ENCODE measurements around the gene DIRAS2.

DNA sequence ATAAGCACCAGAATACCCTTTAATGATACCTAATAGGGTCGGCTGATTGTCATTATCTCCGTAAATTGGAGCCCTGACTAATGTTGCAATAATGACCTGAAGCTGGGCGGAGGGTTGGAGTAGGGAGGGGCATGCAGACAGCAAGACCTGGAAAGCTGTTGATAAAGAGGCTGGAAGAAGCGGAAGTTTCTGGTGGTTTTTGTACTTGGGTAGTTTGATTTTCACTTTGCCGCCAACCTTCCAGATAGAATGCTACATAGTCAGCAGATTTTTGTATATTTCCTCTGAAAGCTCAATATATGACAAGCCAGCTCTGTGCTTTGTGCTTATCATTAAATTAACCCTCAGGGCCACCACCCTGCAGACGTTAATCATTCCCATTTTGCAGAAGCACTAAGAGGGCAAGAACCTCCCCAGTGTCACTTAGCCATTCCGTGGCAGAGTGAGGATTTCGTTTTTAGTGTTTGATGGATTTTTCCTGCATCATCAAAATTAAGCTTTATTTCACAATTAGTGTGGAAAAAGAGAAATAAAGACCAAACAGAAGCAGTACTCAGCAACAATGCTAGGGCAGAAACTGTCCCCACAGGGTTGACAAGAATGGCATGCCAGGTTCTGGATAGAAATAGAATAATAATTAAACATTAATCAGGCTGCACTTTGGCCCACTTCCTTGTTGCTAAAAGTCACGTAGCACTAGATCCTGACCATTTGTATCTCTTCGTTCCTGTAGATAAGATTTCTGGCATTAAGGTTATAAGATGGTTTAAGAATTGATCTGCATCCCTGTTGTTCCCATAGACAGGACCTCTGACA, 34.7 kb downstream of the DIRAS2 start:
- TF ChIP-seq, protein P1, sequence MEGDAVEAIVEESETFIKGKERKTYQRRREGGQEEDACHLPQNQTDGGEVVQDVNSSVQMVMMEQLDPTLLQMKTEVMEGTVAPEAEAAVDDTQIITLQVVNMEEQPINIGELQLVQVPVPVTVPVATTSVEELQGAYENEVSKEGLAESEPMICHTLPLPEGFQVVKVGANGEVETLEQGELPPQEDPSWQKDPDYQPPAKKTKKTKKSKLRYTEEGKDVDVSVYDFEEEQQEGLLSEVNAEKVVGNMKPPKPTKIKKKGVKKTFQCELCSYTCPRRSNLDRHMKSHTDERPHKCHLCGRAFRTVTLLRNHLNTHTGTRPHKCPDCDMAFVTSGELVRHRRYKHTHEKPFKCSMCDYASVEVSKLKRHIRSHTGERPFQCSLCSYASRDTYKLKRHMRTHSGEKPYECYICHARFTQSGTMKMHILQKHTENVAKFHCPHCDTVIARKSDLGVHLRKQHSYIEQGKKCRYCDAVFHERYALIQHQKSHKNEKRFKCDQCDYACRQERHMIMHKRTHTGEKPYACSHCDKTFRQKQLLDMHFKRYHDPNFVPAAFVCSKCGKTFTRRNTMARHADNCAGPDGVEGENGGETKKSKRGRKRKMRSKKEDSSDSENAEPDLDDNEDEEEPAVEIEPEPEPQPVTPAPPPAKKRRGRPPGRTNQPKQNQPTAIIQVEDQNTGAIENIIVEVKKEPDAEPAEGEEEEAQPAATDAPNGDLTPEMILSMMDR (IDR thresholded peaks at IDR 0.05) = no peak
- no peak for TF ChIP-seq POLR2A (IDR thresholded peaks at IDR 0.05)
